Muscle of leg (tissue), 11 donors: Measurements from ENCODE around the gene FBXO10. TPM values are rescaled to one million over a fixed set of nuclear protein-coding genes. Genes with fewer than 3 reads are reported as not detected.
"Not testable (repeated sequence)": the region's sequence is repeated elsewhere in the genome, so short reads cannot be mapped to it uniquely, and the experiment has no call there.

Experiments used
- DNase-seq: peaks from one replicate; pipeline ENCODE4 v3.0.0; 2013
- H3K27ac ChIP-seq: one replicate; pipeline ENCODE4 v1.5.1; 2013; ENCODE audit warnings: mild to moderate bottlenecking, low read length, control low read depth
- H3K27me3 ChIP-seq: one replicate; pipeline ENCODE4 v1.6.1; 2013; ENCODE audit warnings: low read length; ENCODE audit not compliant: control insufficient read depth, insufficient read depth
- H3K36me3 ChIP-seq: one replicate; pipeline ENCODE4 v1.6.1; 2013; ENCODE audit warnings: low read length; ENCODE audit not compliant: control insufficient read depth, insufficient read depth
- H3K4me1 ChIP-seq: one replicate; pipeline ENCODE4 v1.6.1; 2013; ENCODE audit warnings: low read length; ENCODE audit not compliant: control insufficient read depth, insufficient read depth
- H3K4me3 ChIP-seq: one replicate; pipeline ENCODE4 v1.5.1; 2013; ENCODE audit warnings: low read length, control low read depth
- H3K9me3 ChIP-seq: replicated peaks from 2 replicates; pipeline ENCODE4 v1.6.1; 2013; ENCODE audit warnings: low read depth, low read length; ENCODE audit not compliant: control insufficient read depth
- WGBS: methylation state at CpG from one replicate; pipeline ENCODE4 v1.1.5; 2013; ENCODE audit warnings: missing lambda C conversion rate; ENCODE audit not compliant: insufficient coverage; 5-methylcytosine and 5-hydroxymethylcytosine counted together
- polyA plus RNA-seq, 8 donors: library from polyadenylated mRNA; unstranded; fragments of 120-200 nt; gene quantifications; one replicate each; pipeline versions ENCODE4 v1.2.1 to v1.2.3, GENCODE V29; 2013; ENCODE audit warnings: inconsistent platforms in 1 of 8, low replicate concordance in 1 of 8; ENCODE audit not compliant: insufficient read length in 8 of 8, insufficient read depth in 1 of 8
- total RNA-seq: library from RNA; stranded (reverse); fragments of 120-200 nt; gene quantifications from one replicate; pipeline ENCODE4 v1.2.4, GENCODE V29; 2013

Gene FBXO10
- total and polyA plus RNA-seq, 9 donors = 23.9 to 42.1 (median 32.4) TPM

DNA sequence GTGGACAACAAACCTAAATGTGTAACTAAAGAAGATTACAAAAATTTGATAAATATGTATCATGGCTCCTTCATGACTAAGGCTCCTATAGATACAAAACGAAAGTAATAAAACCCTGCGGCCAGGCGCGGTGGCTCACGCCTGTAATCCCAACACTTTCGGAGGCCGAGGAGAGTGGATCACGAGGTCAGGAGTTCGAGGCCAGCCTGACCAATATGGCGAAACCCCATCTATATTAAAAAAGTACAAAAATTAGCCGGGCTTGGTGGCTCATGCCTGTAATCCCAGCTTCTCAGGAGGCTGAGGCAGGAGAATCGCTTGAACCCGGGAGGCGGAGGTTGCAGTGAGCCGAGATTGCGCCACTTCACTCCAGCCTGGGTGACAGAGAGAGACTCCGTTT is 108.7 kb downstream of the FBXO10 start:
- not testable (repeated sequence) for H3K36me3 ChIP-seq, H3K27ac ChIP-seq, H3K9me3 ChIP-seq, H3K4me3 ChIP-seq, DNase-seq, H3K27me3 ChIP-seq
- WGBS = 98% methylated on average over 9 of the region's 17 CpGs
- peaks cover 11% of the 10 kb centered on the region for H3K4me1 ChIP-seq

DNA sequence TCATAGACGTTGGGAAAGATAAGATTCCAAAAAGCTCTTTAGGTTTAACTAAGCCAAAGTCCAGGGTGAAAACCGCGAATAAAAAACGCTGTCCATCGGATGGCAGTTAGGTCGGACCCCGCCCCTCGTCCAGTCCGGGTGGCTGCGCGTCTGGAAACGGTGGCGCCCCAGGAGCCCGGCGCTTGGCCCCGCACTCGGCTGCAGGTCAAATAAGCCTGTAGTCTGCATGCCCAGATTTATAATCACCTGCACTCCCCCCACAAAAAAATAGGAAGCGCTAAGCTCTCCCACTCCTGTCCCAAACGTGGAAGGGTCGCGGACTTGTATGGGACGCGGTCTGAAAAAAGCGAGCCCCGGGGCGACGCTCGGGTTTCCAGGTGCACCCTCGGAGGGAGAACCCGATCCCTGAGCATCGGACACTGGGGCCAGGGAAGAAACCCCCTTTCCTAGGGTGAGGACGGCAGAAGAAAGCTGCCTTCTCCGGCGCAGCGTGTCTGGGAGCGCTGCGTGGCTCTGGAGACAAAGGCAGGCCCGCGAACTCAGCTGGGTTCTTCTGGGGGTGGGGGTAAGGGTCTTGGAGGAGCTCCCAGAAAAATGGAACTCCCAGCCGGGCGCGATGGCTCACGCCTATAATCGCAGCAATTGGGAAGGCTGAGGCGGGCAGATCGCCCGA is 110.0 kb downstream of the FBXO10 start:
- WGBS = 0% methylated on average over 43 of the region's 47 CpGs
- peak overlapping the region; percentile 100 for H3K27ac ChIP-seq
- peaks cover 11% of the 10 kb centered on the region for H3K4me1 ChIP-seq
- no peaks in the 10 kb centered on the region for H3K9me3 ChIP-seq
- H3K4me3 ChIP-seq = peak overlapping the region; percentile 68
- no peaks in the 10 kb centered on the region for H3K36me3 ChIP-seq
- no peaks in the 10 kb centered on the region for H3K27me3 ChIP-seq
- peak; percentile 95 for DNase-seq

DNA sequence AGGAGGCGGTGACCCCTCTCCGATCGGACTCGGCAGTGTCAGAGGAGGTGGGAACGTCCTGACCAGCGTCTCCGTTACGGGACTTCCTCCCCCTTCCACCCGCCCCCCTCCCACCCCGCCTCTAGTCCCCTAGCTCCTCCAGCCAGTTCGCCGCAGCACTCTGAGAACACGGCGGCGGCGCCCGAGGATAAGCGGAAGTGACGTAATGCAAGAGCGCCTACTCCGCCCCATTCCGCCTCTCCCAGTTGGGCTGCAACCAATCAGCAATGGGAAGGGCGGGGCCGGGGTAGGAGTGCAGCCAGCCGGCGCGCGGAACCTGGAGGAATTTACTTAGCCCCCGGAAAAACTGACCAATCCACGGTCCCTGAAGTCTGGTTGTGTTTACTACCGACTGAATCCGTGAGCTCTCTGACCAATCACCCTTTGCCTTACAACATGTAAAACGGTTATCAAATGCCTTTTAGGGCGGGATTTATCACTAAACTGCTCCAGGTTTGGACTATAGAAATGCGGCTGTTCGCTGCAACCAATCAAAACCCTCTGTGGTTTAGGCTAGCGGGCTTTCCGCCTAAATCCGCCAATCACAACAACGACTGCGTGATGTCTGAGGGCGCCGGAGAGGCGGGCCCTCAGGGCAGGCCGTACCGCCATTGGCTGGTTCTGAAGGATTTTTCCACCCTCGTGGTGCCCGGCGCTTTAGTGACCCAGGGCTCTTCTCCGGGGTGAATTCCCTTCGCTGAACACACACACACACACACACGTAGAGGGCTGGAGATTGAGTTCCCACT is 110.7 kb downstream of the FBXO10 start, which contains the start of gene ZBTB5:
Gene ZBTB5 (minus strand): TSS at position 202 of the 788 bp plus-strand sequence. CDS start 22,899 bp downstream, outside the sequence.
- DNase-seq = peak; percentile 100
- H3K36me3 ChIP-seq = no peaks in the 10 kb centered on the region
- 0% methylated on average over 23 of the region's 52 CpGs for WGBS
- peak within 1 kb of the TSS; percentile 100 for H3K27ac ChIP-seq
- no peaks in the 10 kb centered on the region for H3K9me3 ChIP-seq
- peaks cover 11% of the 10 kb centered on the region for H3K4me1 ChIP-seq
- peak within 1 kb of the TSS; percentile 86 for H3K4me3 ChIP-seq
- no peaks in the 10 kb centered on the region for H3K27me3 ChIP-seq

DNA sequence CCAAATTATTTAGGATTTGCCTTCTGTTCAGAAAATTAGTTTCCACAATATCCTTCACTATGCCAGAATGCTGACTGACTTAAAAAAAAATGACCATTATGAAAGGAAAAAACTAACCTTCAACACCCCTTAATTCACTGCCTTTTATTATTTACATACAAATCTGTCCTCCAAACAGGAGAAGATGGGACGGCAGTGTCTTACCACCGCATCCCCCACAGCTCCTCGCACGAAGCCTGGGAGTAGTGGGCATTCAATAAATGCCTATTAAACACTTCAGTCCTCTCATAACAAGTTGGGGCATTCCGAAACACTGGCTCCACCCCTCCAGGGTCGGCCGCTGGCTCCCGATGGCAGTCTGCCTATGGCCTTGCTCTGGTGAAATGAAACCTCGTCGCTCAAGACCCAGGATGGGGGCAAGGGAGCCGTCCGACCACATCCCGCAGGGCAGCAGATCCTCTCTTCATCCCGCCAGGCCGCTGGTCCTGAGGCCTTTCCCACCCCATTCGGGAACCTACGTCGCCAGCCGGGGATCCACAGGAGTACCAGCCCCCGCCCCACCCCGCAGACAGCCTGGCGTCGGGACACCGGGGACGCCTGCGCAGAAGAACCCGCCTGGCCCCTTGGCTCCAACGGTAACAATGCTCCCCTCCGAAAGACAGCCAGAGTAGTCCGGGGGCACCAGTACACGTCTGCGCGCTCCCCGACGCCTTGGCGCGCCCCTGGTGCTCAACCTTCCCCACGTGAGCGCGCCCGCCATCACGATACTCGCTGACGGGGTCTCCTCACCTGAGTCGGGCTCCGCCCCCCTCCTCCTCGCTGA is 111.5 kb downstream of the FBXO10 start:
- H3K9me3 ChIP-seq = no peaks in the 10 kb centered on the region
- no peaks in the 10 kb centered on the region for H3K27me3 ChIP-seq
- peak overlapping the region; percentile 86 for H3K4me3 ChIP-seq
- peaks cover 11% of the 10 kb centered on the region for H3K4me1 ChIP-seq
- no peaks in the 10 kb centered on the region for H3K36me3 ChIP-seq
- 0% methylated on average over 42 of the region's 47 CpGs for WGBS
- H3K27ac ChIP-seq = peak overlapping the region; percentile 100
- DNase-seq = no peak

DNA sequence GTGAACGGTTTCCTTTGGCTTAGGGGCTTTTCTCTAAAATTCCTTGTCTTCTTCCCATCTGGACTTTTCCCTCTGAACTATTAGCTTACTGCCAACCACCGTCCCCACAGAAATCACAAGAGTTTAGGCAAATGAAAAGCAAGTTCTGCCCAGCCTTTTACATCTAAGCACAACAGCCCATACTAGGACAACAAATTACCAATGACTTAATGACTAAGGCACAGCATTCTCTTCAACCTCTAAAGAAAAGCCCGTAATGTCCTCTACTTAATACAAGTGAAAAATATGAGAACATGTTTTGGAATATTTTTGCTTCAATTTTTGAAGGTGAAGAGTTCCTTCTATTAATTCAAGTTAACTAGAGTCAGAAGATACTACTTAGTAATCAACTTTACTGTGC is 112.2 kb downstream of the FBXO10 start:
- Histone ChIP-seq H3K27me3 (no peaks in the 10 kb centered on the region), H3K27ac (peak overlapping the region; percentile 100), H3K36me3 (no peaks in the 10 kb centered on the region), H3K4me3 (peak overlapping the region; percentile 86), H3K4me1 (peaks cover 11% of the 10 kb centered on the region), H3K9me3 (no peaks in the 10 kb centered on the region)
- WGBS = no CpG with 5 or more reads among the region's 3 CpGs
- no peak for DNase-seq

Other genes with a start within 250 kb of the FBXO10 start
- 134 TPM for gene GRHPR, start 153.7 kb downstream of the FBXO10 start, total RNA-seq
- gene GRHPR, start 153.7 kb downstream of the FBXO10 start, polyA plus RNA-seq = 100 to 1,000 TPM; 108 to 133 (median 119) TPM
- gene ZBTB5, start 110.9 kb downstream of the FBXO10 start, total RNA-seq = 13.5 TPM
- 10 to 100 TPM; 12.6 to 18.2 (median 15.4) TPM for gene ZBTB5, start 110.9 kb downstream of the FBXO10 start, polyA plus RNA-seq
- 32.0 TPM for gene POLR1E, start 90.4 kb downstream of the FBXO10 start, total RNA-seq
- gene POLR1E, start 90.4 kb downstream of the FBXO10 start, polyA plus RNA-seq = 10 to 100 TPM; 25.3 to 34.8 (median 30.9) TPM
- 114 TPM for gene TOMM5, start 16.2 kb upstream of the FBXO10 start, total RNA-seq
- gene TOMM5, start 16.2 kb upstream of the FBXO10 start, polyA plus RNA-seq = 10 to 100 TPM; 68.9 to 95.7 (median 84.4) TPM
- gene FRMPD1, start 74.6 kb upstream of the FBXO10 start, total RNA-seq = 7.6 TPM
- gene FRMPD1, start 74.6 kb upstream of the FBXO10 start, polyA plus RNA-seq = 10 to 100 TPM in 5 of 8 donors, 1 to 10 TPM in 3; 6.7 to 12.5 (median 10.8) TPM
- gene TRMT10B, start 177.4 kb upstream of the FBXO10 start, total RNA-seq = 4.8 TPM
- gene TRMT10B, start 177.4 kb upstream of the FBXO10 start, polyA plus RNA-seq = 10 to 100 TPM in 4 of 8 donors, 1 to 10 TPM in 4; 6.9 to 13.8 (median 10.1) TPM
- gene EXOSC3, start 208.7 kb upstream of the FBXO10 start, total RNA-seq = 28.1 TPM
- 10 to 100 TPM; 20.2 to 28.3 (median 23.6) TPM for gene EXOSC3, start 208.7 kb upstream of the FBXO10 start, polyA plus RNA-seq
- 13.3 TPM for gene DCAF10, start 224.4 kb upstream of the FBXO10 start, total RNA-seq
- 10 to 100 TPM; 17.0 to 25.1 (median 21.0) TPM for gene DCAF10, start 224.4 kb upstream of the FBXO10 start, polyA plus RNA-seq